ENCODE data around the gene NR5A2.

GRCh38 chr1:200081969-200082245 lies 54.4 kb downstream of the NR5A2 start:
- no peak for TF ChIP-seq CTCF (IDR thresholded peaks at IDR 0.05 in 8 of 11, conservative IDR thresholded peaks at IDR 0.05 in 3 of 11)
- no peak for TF ChIP-seq POLR2A (IDR thresholded peaks at IDR 0.05)
- no peak for TF ChIP-seq POLR2AphosphoS5 (IDR thresholded peaks at IDR 0.05)
